WTC11 (cell line): ENCODE measurements around the gene DYSF.

Experiments
- CREM ChIP-seq: sonication (generic); formaldehyde crosslinking; IDR thresholded peaks from 2 replicates; pipeline ENCODE4 v1.8.1; 2022; ENCODE audit warnings: mild to moderate bottlenecking, missing genetic modification reagents, moderate library complexity
- CTCF ChIP-seq: fragments of 200-600 bp; IDR thresholded peaks from 2 replicates; pipeline ENCODE4 v1.8.0; 2022; ENCODE audit warnings: antibody characterized with exemption
- IRF2 ChIP-seq: sonication (generic); formaldehyde crosslinking; IDR thresholded peaks from 2 replicates; pipeline ENCODE4 v1.8.0; 2022; ENCODE audit warnings: low read depth, missing genetic modification reagents, borderline replicate concordance
- JUN ChIP-seq: sonication (generic); formaldehyde crosslinking; IDR thresholded peaks from 2 replicates; pipeline ENCODE4 v1.8.0; 2023; ENCODE audit warnings: mild to moderate bottlenecking, missing genetic modification reagents
- NR2C2 ChIP-seq: sonication (generic); formaldehyde crosslinking; IDR thresholded peaks from 2 replicates; pipeline ENCODE4 v1.8.0; 2022; ENCODE audit warnings: mild to moderate bottlenecking, missing genetic modification reagents
- SP1 ChIP-seq: sonication (generic); formaldehyde crosslinking; conservative IDR thresholded peaks from 2 replicates; pipeline ENCODE4 v1.8.1; 2022; ENCODE audit warnings: missing genetic modification reagents
- USF2 ChIP-seq: sonication (generic); formaldehyde crosslinking; IDR thresholded peaks from 2 replicates; pipeline ENCODE4 v1.8.1; 2023; ENCODE audit warnings: mild to moderate bottlenecking, missing genetic modification reagents, moderate library complexity

DNA sequence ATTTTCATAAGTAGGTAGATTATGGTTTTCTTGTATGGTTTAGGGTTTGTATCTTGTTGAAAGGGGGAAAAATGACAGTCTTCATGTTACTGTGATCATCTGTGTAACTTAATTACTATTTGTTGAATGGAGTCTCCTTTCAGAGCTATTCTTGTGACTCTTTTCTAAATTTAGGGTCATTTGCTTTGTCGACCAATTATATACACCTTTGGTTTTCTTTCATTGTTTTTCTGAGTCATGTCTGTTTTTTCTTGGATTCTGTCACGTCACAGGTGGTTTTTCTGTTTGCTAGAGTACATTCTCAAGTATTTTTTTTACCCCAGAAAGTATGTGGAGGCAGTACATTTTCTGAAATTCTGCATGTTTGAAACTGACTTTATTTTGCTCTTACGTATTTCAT, 43.8 kb upstream of the DYSF start:
- TF ChIP-seq CTCF (no peak), USF2 (CRISPR knock-in tag) (no peak), NR2C2 (CRISPR knock-in tag) (no peak), CREM (no peak), IRF2 (CRISPR knock-in tag) (no peak), JUN (CRISPR knock-in tag) (no peak), SP1 (CRISPR knock-in tag) (no peak)
